ENCODE results near the gene IPO11. TPM values are rescaled to one million over a fixed set of nuclear protein-coding genes. Genes with fewer than 3 reads are reported as not detected.

The IPO11 gene
- total RNA-seq, 1 experiment from 2014 or later, result 36.6 TPM

DNA sequence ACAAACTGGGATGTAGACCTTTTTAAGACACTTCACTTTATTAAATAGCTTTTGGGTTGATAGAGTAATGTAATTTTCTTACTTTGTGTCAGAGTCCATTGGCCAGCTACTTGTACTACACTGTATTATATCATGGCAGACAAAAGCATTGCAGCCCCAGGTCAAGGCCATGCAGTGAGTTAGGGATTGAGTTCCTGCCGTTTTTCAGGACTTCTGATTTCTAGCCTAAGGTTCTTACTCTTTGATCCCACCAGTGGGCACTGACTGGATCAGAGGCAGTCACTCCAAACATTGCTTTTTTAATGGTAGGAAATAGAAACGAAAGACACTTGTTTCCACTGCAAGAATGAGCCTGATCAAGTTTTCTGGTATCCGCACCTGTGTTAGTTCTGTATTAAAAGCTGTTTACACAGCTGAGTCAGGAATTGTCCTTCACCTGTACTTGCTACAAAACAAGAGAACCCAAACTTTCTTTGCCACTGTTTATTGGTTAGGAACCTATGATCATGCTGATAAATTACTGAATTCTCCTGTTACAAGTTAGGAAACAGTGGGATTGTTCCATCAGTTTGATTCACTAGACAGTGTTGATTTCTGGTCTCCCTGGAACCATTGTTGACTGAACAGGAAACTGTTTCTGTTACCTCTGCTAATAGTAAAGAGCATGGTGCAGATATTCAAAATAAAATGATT lies 188.1 kb downstream of the IPO11 start:
- no TSS peak for BruUV-seq (replicated peaks)
- ChIA-PET CTCF (interaction anchor here (0.6 kb wide), 1 partner anchor 586 kb away, joined by 4 read pairs; no protein-coding TSS in a partner anchor), POLR2A (no interaction called here)
- Mint-ChIP-seq H3K4me1 (ENCODE audit: insufficient read depth, unreplicated experiment) (no peaks in the 10 kb centered on the region), H3K9me3 (ENCODE audit: unreplicated experiment) (no peaks in the 10 kb centered on the region), H3K27me3 (ENCODE audit: insufficient read depth, unreplicated experiment) (no peaks in the 10 kb centered on the region), H3K36me3 (ENCODE audit: insufficient read depth, unreplicated experiment) (peaks cover 4% of the 10 kb centered on the region), H3K4me3 (ENCODE audit: unreplicated experiment) (no peak overlapping the region), H3K27ac (ENCODE audit: low read depth, unreplicated experiment) (no peak overlapping the region)
- no peak for DNase-seq (ENCODE audit: unreplicated experiment)
- TF ChIP-seq, protein P1, sequence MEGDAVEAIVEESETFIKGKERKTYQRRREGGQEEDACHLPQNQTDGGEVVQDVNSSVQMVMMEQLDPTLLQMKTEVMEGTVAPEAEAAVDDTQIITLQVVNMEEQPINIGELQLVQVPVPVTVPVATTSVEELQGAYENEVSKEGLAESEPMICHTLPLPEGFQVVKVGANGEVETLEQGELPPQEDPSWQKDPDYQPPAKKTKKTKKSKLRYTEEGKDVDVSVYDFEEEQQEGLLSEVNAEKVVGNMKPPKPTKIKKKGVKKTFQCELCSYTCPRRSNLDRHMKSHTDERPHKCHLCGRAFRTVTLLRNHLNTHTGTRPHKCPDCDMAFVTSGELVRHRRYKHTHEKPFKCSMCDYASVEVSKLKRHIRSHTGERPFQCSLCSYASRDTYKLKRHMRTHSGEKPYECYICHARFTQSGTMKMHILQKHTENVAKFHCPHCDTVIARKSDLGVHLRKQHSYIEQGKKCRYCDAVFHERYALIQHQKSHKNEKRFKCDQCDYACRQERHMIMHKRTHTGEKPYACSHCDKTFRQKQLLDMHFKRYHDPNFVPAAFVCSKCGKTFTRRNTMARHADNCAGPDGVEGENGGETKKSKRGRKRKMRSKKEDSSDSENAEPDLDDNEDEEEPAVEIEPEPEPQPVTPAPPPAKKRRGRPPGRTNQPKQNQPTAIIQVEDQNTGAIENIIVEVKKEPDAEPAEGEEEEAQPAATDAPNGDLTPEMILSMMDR (IDR thresholded peaks at IDR 0.05; ENCODE audit: unreplicated experiment), result no peak
- intact Hi-C loops (cut with micrococcal nuclease), result no loop called here

DNA sequence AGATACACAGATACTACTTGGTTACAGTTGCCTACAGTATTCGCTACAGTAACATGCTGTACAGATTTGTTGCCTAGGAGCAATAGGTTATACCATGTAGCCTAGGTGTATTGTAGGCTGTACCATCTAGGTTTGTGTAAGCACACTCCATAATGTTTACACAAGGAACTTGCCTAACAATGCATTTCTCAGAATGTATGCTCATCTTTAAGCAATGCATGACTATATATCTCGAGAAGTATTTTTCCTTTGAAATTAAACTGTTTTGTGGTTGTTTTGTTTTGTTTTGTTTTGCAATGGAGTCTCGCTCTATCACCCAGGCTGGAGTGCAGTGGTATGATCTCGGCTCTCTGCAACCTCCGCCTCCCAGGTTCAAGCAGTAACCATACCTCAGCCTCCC lies 191.4 kb downstream of the IPO11 start:
- intact Hi-C loops (cut with micrococcal nuclease), result no loop called here
- ChIA-PET POLR2A (interaction anchor here (0.6 kb wide), 1 partner anchor 8 kb away, joined by 3 read pairs; no protein-coding TSS in a partner anchor), CTCF (no interaction called here)
- peak; percentile 14 for DNase-seq (ENCODE audit: unreplicated experiment)
- TF ChIP-seq, protein P1 (IDR thresholded peaks at IDR 0.05; ENCODE audit: unreplicated experiment), result no peak
- no TSS peak for BruUV-seq (replicated peaks)
- Mint-ChIP-seq H3K36me3 (ENCODE audit: insufficient read depth, unreplicated experiment) (peaks cover 11% of the 10 kb centered on the region), H3K27ac (ENCODE audit: low read depth, unreplicated experiment) (no peak overlapping the region), H3K4me1 (ENCODE audit: insufficient read depth, unreplicated experiment) (no peaks in the 10 kb centered on the region), H3K9me3 (ENCODE audit: unreplicated experiment) (peaks cover 9% of the 10 kb centered on the region), H3K27me3 (ENCODE audit: insufficient read depth, unreplicated experiment) (no peaks in the 10 kb centered on the region), H3K4me3 (ENCODE audit: unreplicated experiment) (no peak overlapping the region)

DNA sequence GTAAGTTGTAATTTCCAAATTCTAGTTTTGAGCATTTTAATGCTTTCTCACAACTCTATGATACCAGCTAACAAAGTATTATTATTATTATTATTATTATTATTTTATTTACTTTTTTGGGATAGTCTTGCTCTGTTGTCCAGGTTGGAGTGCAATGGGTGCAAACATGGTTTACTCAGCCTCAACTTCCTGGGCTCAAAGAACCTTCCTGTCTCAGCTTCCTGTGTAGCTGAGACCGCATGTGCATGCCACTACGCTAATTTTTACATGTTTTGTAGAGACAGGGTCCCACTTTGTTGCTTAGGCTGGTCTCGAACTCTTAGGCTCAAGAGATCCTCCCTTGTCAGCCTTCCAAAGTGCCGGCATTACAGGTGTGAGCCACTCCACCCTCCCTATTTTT lies 193.1 kb downstream of the IPO11 start:
- no TSS peak for BruUV-seq (replicated peaks)
- ChIA-PET CTCF (interaction anchor here (1.1 kb wide), 1 partner anchor 22 kb away, joined by 3 read pairs; no protein-coding TSS in a partner anchor), POLR2A (no interaction called here)
- no peak overlapping the region for H3K4me3 Mint-ChIP-seq (ENCODE audit: unreplicated experiment)
- no peaks in the 10 kb centered on the region for H3K27me3 Mint-ChIP-seq (ENCODE audit: insufficient read depth, unreplicated experiment)
- peaks cover 9% of the 10 kb centered on the region for H3K9me3 Mint-ChIP-seq (ENCODE audit: unreplicated experiment)
- no peaks in the 10 kb centered on the region for H3K4me1 Mint-ChIP-seq (ENCODE audit: insufficient read depth, unreplicated experiment)
- DNase-seq (ENCODE audit: unreplicated experiment), result no peak
- peaks cover 7% of the 10 kb centered on the region for H3K36me3 Mint-ChIP-seq (ENCODE audit: insufficient read depth, unreplicated experiment)
- intact Hi-C loops (cut with micrococcal nuclease), result no loop called here
- TF ChIP-seq, protein P1 (IDR thresholded peaks at IDR 0.05; ENCODE audit: unreplicated experiment), result no peak
- H3K27ac Mint-ChIP-seq (ENCODE audit: low read depth, unreplicated experiment), result no peak overlapping the region

DNA sequence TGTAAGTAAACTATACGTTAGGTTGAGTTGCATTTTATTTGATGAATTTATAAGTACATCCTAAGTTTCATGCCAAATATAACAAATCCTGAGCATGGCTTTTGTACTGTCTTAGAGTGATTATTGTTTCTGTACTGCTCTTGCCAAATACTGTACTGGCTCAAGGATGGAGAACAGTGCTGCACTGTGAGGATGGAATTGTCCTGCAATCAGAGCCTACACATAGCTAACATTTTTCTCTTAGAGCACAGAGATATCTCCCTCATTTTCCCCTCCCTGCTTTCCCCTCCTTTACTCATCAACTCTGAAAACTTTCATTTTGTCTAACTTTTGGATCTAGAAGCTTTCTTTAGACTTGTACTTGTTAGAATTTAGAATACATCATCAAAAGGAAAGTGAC lies 194.3 kb downstream of the IPO11 start:
- Mint-ChIP-seq H3K27ac (ENCODE audit: low read depth, unreplicated experiment) (no peak overlapping the region), H3K9me3 (ENCODE audit: unreplicated experiment) (peaks cover 9% of the 10 kb centered on the region), H3K27me3 (ENCODE audit: insufficient read depth, unreplicated experiment) (no peaks in the 10 kb centered on the region), H3K4me3 (ENCODE audit: unreplicated experiment) (no peak overlapping the region), H3K36me3 (ENCODE audit: insufficient read depth, unreplicated experiment) (peaks cover 7% of the 10 kb centered on the region), H3K4me1 (ENCODE audit: insufficient read depth, unreplicated experiment) (no peaks in the 10 kb centered on the region)
- BruUV-seq (replicated peaks), result no TSS peak
- intact Hi-C loops (cut with micrococcal nuclease), result no loop called here
- ChIA-PET CTCF (interaction anchor here (0.6 kb wide), 1 partner anchor 18 kb away, joined by 3 read pairs; no protein-coding TSS in a partner anchor), POLR2A (interaction anchor here (0.9 kb wide), 1 partner anchor 15 kb away, joined by 3 read pairs; no protein-coding TSS in a partner anchor)
- TF ChIP-seq, protein P1 (IDR thresholded peaks at IDR 0.05; ENCODE audit: unreplicated experiment), result no peak
- no peak for DNase-seq (ENCODE audit: unreplicated experiment)

All from MCF 10A (cell line).